SU-DHL-6 (cell line): Measurements from ENCODE around the gene KIF5C.

ENCODE experiments used
- CTCF ChIP-seq: fragments of 200-600 bp; sonication (generic); IDR thresholded peaks from one replicate; pipeline ENCODE4 v1.5.1; 2017; ENCODE audit warnings: antibody characterized with exemption, mild to moderate bottlenecking, low read length, moderate library complexity; ENCODE audit not compliant: insufficient read depth, poor library complexity, severe bottlenecking
- EZH2phosphoT487 ChIP-seq: fragments of 200-600 bp; sonication (generic), shearing (Covaris generic); conservative IDR thresholded peaks from 2 replicates; pipeline ENCODE4 v1.6.1; 2018; ENCODE audit warnings: mild to moderate bottlenecking, antibody characterized with exemption, low read length, moderate library complexity, mixed read lengths

DNA sequence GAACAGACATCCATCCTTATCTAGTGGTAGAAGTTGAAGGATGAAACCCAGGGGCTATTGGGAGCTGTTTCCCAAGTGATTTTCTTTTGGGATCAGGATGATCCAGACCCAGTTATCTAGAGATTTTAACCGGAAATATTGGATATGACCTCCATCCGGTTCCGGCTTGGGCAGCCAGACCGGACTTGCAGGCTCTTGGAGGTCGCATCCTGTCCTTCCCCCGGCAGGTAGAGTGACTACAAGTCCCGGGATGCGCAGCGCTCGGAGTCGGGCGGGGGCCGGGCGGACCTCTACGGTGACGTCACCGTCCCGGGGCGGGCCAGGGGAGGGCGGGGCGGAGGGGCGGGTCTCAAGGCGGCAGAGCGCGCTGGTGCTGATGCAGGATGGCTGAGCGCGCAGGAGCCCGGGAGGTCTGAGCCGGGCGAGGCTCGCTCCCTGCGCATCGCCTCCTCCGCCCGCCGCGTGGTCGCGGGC is at the start of gene KIF5C:
- no peak for TF ChIP-seq CTCF
- TF ChIP-seq EZH2phosphoT487, result no peak
